NT2/D1 (cell line): ENCODE data around the gene PDE1C.

Source experiments
- DNase-seq: peaks from one replicate; pipeline ENCODE4 v3.0.0-alpha.2; 2011; ENCODE audit warnings: low read depth, low spot score
- H3K27me3 ChIP-seq: 2 replicates; pipeline ENCODE4 v1.6.0; 2011; ENCODE audit warnings: mild to moderate bottlenecking; ENCODE audit not compliant: insufficient read length, insufficient read depth
- H3K36me3 ChIP-seq: 2 replicates; pipeline ENCODE4 v1.6.1; 2011; ENCODE audit warnings: mild to moderate bottlenecking, low read length, mixed read lengths; ENCODE audit not compliant: insufficient read depth, insufficient read length
- H3K4me1 ChIP-seq: 2 replicates; pipeline ENCODE4 v1.5.1; 2011; ENCODE audit not compliant: insufficient read depth, insufficient read length
- H3K4me3 ChIP-seq: 2 replicates; pipeline ENCODE4 v1.5.1; 2011; ENCODE audit warnings: low read depth; ENCODE audit not compliant: insufficient read length
- H3K9ac ChIP-seq: 2 replicates; pipeline ENCODE4 v1.6.0; 2011; ENCODE audit warnings: low read depth; ENCODE audit not compliant: insufficient read length
- H3K9me3 ChIP-seq: 2 replicates; pipeline ENCODE4 v1.5.1; 2011; ENCODE audit warnings: mild to moderate bottlenecking, low read length; ENCODE audit not compliant: insufficient read depth
- SUZ12 ChIP-seq: IDR thresholded peaks from 2 replicates; pipeline ENCODE4 v1.6.1; 2011; ENCODE audit not compliant: insufficient read length, insufficient read depth; ENCODE audit errors: extremely low read depth
- YY1 ChIP-seq: IDR thresholded peaks from 2 replicates; pipeline ENCODE4 v1.6.1; 2011; ENCODE audit not compliant: insufficient read length, insufficient read depth
- ZNF274 ChIP-seq: IDR thresholded peaks from 2 replicates; pipeline ENCODE4 v1.6.1; 2011; ENCODE audit warnings: mild to moderate bottlenecking, low read depth, low read length

Gene PDE1C

GRCh38 chr7:31720366-31720765, 349.8 kb downstream of the PDE1C start:
- no peaks in the 10 kb centered on the region for H3K27me3 ChIP-seq
- H3K9ac ChIP-seq: no peak overlapping the region
- H3K9me3 ChIP-seq: no peaks in the 10 kb centered on the region
- H3K36me3 ChIP-seq: no peaks in the 10 kb centered on the region
- no peak for TF ChIP-seq ZNF274
- no peak for TF ChIP-seq SUZ12
- no peak for TF ChIP-seq YY1
- DNase-seq: no peak
- no peak overlapping the region for H3K4me3 ChIP-seq
- no peaks in the 10 kb centered on the region for H3K4me1 ChIP-seq

- no peaks in the 10 kb centered on the region for H3K36me3 ChIP-seq
- no peak overlapping the region for H3K4me3 ChIP-seq
- H3K9me3 ChIP-seq: peaks cover 14% of the 10 kb centered on the region; the same call in 1 of the 2 replicates
- no peaks in the 10 kb centered on the region for H3K4me1 ChIP-seq
- H3K9ac ChIP-seq: no peak overlapping the region
- TF ChIP-seq SUZ12 (no peak), YY1 (no peak), ZNF274 (no peak)
- no peak for DNase-seq
- peaks cover 10% of the 10 kb centered on the region for H3K27me3 ChIP-seq
Measured at GRCh38 chr7:31716355-31716754, 353.9 kb downstream of the PDE1C start.

- Histone ChIP-seq H3K27me3 (peaks cover 14% of the 10 kb centered on the region), H3K36me3 (no peaks in the 10 kb centered on the region), H3K4me3 (no peak overlapping the region), H3K9ac (no peak overlapping the region), H3K4me1 (no peaks in the 10 kb centered on the region), H3K9me3 (peaks cover 14% of the 10 kb centered on the region; the same call in 1 of the 2 replicates)
- peak; percentile 95 for DNase-seq
- TF ChIP-seq YY1: no peak
- TF ChIP-seq ZNF274: no peak
- TF ChIP-seq SUZ12: no peak
Measured at GRCh38 chr7:31710171-31710570, 360.0 kb downstream of the PDE1C start.

- Histone ChIP-seq H3K4me1 (no peaks in the 10 kb centered on the region), H3K27me3 (peaks cover 11% of the 10 kb centered on the region), H3K9ac (no peak overlapping the region), H3K36me3 (no peaks in the 10 kb centered on the region), H3K9me3 (no peaks in the 10 kb centered on the region), H3K4me3 (no peak overlapping the region)
- TF ChIP-seq SUZ12: no peak
- no peak for TF ChIP-seq ZNF274
- no peak for TF ChIP-seq YY1
- no peak for DNase-seq
Measured at GRCh38 chr7:31707089-31707488, 363.1 kb downstream of the PDE1C start.

- DNase-seq: no peak
- H3K27me3 ChIP-seq: peaks cover 2% of the 10 kb centered on the region
Measured at GRCh38 chr7:31705377-31705776, 364.8 kb downstream of the PDE1C start.

GRCh38 chr7:31702354-31702753, 367.9 kb downstream of the PDE1C start:
- TF ChIP-seq SUZ12 (no peak), ZNF274 (no peak), YY1 (no peak)
- no peak overlapping the region for H3K9ac ChIP-seq
- DNase-seq: no peak
- H3K4me1 ChIP-seq: no peaks in the 10 kb centered on the region
- H3K9me3 ChIP-seq: no peaks in the 10 kb centered on the region
- H3K27me3 ChIP-seq: no peaks in the 10 kb centered on the region
- H3K36me3 ChIP-seq: no peaks in the 10 kb centered on the region
- H3K4me3 ChIP-seq: no peak overlapping the region

More at GRCh38 chr7:31705377-31705776, 364.8 kb downstream of the PDE1C start:
- no peaks in the 10 kb centered on the region for H3K4me1 ChIP-seq
- TF ChIP-seq ZNF274: no peak
- no peak overlapping the region for H3K4me3 ChIP-seq
- H3K9ac ChIP-seq: no peak overlapping the region
- no peaks in the 10 kb centered on the region for H3K36me3 ChIP-seq
- H3K9me3 ChIP-seq: no peaks in the 10 kb centered on the region
